ENCODE measurements around the gene SUPT16H. TPM values are rescaled to one million over a fixed set of nuclear protein-coding genes. Genes with fewer than 3 reads are reported as not detected.
A peak's percentile ranks its signal among the peaks of the same experiment; 100 is the strongest.

Gene SUPT16H
- total RNA-seq, 1 donor from 2014 or later = 198 TPM

Small RNA genes lying within 50 kb of the gene (small RNA-seq; reads per million reads assigned to genes)
- gene RN7SL650P = not detected
- gene SNORD8 = 4,623 reads per million, percentile 100 among the genes with 10 or more reads in this experiment
- 64.7 reads per million, percentile 98 among the genes with 10 or more reads in this experiment for gene SNORD9

Other genes with a start within 250 kb of the SUPT16H start
- under 0.01 TPM in 1 of 2 replicates, not detected in the other for gene OR5AU1, start 228.0 kb downstream of the SUPT16H start, total RNA-seq (ENCODE audit: low replicate concordance)
- 1,681 and 1,872 TPM in 2 replicates for gene HNRNPC, start 114.6 kb downstream of the SUPT16H start, total RNA-seq (ENCODE audit: low replicate concordance)
- gene RPGRIP1, start 103.9 kb downstream of the SUPT16H start, total RNA-seq (ENCODE audit: low replicate concordance) = 0.47 and 3.4 TPM in 2 replicates
- gene CHD8, start 72.1 kb upstream of the SUPT16H start, total RNA-seq (ENCODE audit: low replicate concordance) = 72.5 and 81.1 TPM in 2 replicates
- 38.5 and 54.2 TPM in 2 replicates for gene RAB2B, start 92.9 kb upstream of the SUPT16H start, total RNA-seq (ENCODE audit: low replicate concordance)
- gene TOX4, start 93.2 kb upstream of the SUPT16H start, total RNA-seq (ENCODE audit: low replicate concordance) = 34.2 and 35.7 TPM in 2 replicates
- gene METTL3, start 127.3 kb upstream of the SUPT16H start, total RNA-seq (ENCODE audit: low replicate concordance) = 99.5 and 108 TPM in 2 replicates
- gene SALL2, start 142.3 kb upstream of the SUPT16H start, total RNA-seq (ENCODE audit: low replicate concordance) = 263 and 394 TPM in 2 replicates
- gene OR10G3, start 196.1 kb upstream of the SUPT16H start, total RNA-seq (ENCODE audit: low replicate concordance) = not detected in 2 replicates

Measured in neural progenitor cell (in vitro differentiated cells).